Measurements from ENCODE around the gene RSPH10B2. TPM values are rescaled to one million over a fixed set of nuclear protein-coding genes. Genes with fewer than 3 reads are reported as not detected.
"Not testable (repeated sequence)": the region's sequence is repeated elsewhere in the genome, so short reads cannot be mapped to it uniquely, and the experiment has no call there.

The RSPH10B2 gene
- total and polyA plus RNA-seq, 7 donors, result 0.13 to 0.79 (median 0.36) TPM; not detected in 1

DNA sequence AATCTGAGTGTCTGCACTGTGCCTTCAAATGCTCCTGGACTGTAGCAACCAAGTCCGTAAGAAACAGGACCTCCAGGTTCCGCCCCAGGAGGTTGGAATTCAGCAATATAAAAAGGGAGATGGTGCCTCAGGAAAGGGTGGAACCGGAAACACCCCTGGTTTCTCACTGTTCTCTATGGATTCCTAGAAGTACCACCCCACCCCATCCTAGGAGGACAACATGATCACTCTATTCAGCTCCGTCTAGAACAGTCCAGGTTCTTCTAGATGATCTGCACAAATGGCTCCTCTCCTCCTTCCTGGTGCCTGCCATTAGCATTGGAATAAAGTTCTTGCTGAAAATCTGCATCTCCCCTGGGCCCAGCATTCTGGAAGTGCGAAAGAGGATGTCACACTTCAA, 39.5 kb upstream of the RSPH10B2 start:
- WGBS, 3 donors, result 69 to 75% (median 73%) methylated on average over 5 of the region's 5 CpGs
- no peaks in the 10 kb centered on the region for H3K4me1 ChIP-seq
- intact Hi-C loops (cut with DNase I), result no loop called here
- H3K36me3 ChIP-seq (ENCODE audit: insufficient read depth in 1 of 2, low read depth in 1 of 2), result no peaks in the 10 kb centered on the region
- TF ChIP-seq, protein P1, sequence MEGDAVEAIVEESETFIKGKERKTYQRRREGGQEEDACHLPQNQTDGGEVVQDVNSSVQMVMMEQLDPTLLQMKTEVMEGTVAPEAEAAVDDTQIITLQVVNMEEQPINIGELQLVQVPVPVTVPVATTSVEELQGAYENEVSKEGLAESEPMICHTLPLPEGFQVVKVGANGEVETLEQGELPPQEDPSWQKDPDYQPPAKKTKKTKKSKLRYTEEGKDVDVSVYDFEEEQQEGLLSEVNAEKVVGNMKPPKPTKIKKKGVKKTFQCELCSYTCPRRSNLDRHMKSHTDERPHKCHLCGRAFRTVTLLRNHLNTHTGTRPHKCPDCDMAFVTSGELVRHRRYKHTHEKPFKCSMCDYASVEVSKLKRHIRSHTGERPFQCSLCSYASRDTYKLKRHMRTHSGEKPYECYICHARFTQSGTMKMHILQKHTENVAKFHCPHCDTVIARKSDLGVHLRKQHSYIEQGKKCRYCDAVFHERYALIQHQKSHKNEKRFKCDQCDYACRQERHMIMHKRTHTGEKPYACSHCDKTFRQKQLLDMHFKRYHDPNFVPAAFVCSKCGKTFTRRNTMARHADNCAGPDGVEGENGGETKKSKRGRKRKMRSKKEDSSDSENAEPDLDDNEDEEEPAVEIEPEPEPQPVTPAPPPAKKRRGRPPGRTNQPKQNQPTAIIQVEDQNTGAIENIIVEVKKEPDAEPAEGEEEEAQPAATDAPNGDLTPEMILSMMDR (IDR thresholded peaks at IDR 0.05), result no peak
- ATAC-seq (no peak), DNase-seq (no peak)
- no peaks in the 10 kb centered on the region for H3K9me3 ChIP-seq
- H3K27me3 ChIP-seq (ENCODE audit: insufficient read depth in 3 of 3, low read length in 2 of 3), result peaks cover 0 to 11% (median 0%) of the 10 kb centered on the region in 3 donors
- H3K4me3 ChIP-seq, result no peak overlapping the region
- no peak overlapping the region for H3K27ac ChIP-seq

DNA sequence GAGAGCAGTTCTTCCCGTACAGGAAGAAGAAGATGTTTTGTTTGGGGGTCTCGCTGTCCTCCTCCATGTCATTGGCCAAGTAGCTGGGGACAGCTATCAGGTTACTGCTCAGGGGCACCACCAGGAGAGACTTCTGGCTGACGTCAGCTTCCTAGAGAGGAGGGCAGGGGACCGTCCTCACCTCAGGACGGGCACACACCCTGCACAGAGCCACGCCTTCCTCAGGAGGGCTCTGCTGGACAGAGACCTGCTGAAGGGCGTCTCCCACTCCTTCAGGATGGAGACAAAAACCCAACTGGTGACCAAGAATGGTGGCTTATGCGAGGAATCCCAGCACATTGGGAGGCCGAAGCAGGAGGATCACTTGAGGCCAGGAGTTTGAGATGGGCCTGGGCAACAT, 38.0 kb upstream of the RSPH10B2 start:
- H3K9me3 ChIP-seq; H3K4me1 ChIP-seq; intact Hi-C loops (cut with DNase I); DNase-seq; H3K27ac ChIP-seq; H3K36me3 ChIP-seq (ENCODE audit: insufficient read depth in 1 of 2, low read depth in 1 of 2); ATAC-seq; H3K4me3 ChIP-seq: not testable (repeated sequence)
- H3K27me3 ChIP-seq (ENCODE audit: insufficient read depth in 3 of 3, low read length in 2 of 3), result peaks cover 0 to 11% (median 0%) of the 10 kb centered on the region in 3 donors
- 59 to 75% (median 61%) methylated on average over 9 of the region's 9 CpGs for WGBS, 3 donors

DNA sequence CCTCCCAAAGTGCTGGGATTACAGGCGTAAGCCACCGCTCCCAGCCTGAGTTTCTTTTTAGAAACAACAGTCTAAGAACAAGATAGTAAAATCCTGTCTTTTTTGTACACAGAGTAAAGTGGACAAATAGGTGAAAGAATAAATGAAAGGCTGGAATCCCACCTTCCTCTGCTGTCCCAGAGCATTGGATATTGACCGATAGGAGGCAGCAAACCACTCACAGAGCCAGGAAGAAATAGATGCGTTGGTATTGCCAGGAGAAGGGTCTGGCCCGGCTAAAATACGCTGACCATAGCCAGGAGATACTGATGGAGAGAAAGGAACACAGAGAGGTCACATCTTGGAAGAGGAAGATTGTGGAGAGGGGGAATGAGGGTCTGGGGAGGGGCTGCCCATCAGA, 35.8 kb upstream of the RSPH10B2 start:
- peaks cover 0 to 11% (median 0%) of the 10 kb centered on the region in 3 donors for H3K27me3 ChIP-seq (ENCODE audit: insufficient read depth in 3 of 3, low read length in 2 of 3)
- DNase-seq, result no peak
- no peaks in the 10 kb centered on the region for H3K4me1 ChIP-seq
- no peaks in the 10 kb centered on the region for H3K36me3 ChIP-seq (ENCODE audit: insufficient read depth in 1 of 2, low read depth in 1 of 2)
- TF ChIP-seq, protein P1 (IDR thresholded peaks at IDR 0.05), result no peak
- 55 to 57% (median 57%) methylated on average over 6 of the region's 6 CpGs for WGBS, 3 donors
- intact Hi-C loops (cut with DNase I), result no loop called here
- H3K27ac ChIP-seq, result no peak overlapping the region
- no peak for ATAC-seq
- no peak overlapping the region for H3K4me3 ChIP-seq
- H3K9me3 ChIP-seq, result no peaks in the 10 kb centered on the region

DNA sequence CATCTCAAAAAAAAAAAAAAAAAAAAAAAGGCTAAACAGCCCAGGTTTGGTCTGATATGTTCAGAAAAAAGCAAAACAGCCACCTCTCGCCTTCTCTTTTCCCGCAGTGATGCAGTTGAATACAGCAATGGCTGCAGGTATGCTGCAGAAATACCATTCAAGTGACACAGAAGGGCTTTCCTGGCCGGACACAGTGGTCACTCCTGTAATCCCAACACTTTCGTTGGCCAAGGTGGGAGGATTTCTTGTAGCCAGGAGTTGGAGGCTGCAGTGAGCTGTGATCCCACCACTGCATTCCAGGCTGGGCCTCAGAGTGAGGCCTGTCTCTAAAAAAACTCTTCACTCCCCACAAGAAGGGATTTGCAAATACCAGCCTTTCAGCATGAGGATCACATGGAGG, 29.6 kb upstream of the RSPH10B2 start:
- DNase-seq; H3K9me3 ChIP-seq; H3K4me3 ChIP-seq; ATAC-seq; H3K27ac ChIP-seq; H3K27me3 ChIP-seq (ENCODE audit: insufficient read depth in 3 of 3, low read length in 2 of 3); H3K36me3 ChIP-seq (ENCODE audit: insufficient read depth in 1 of 2, low read depth in 1 of 2); H3K4me1 ChIP-seq: not testable (repeated sequence)
- 78 to 88% (median 81%) methylated on average over 4 of the region's 4 CpGs for WGBS, 3 donors
- intact Hi-C loops (cut with DNase I), result loop anchor here in 1 of 2 donors (10.0 kb wide), 1 partner anchor 80 kb away; no protein-coding TSS in a partner anchor

- H3K27me3 ChIP-seq (ENCODE audit: insufficient read depth in 3 of 3, low read length in 2 of 3), result peaks cover 0 to 4% (median 0%) of the 10 kb centered on the region in 3 donors
- ATAC-seq, result no peak
- H3K27ac ChIP-seq, result no peak overlapping the region
- intact Hi-C loops (cut with DNase I), result loop anchor here in 1 of 2 donors (10.0 kb wide), 1 partner anchor 80 kb away; no protein-coding TSS in a partner anchor
- no peaks in the 10 kb centered on the region for H3K9me3 ChIP-seq
- H3K4me3 ChIP-seq, result no peak overlapping the region
- DNase-seq, result no peak
- no peaks in the 10 kb centered on the region for H3K36me3 ChIP-seq (ENCODE audit: insufficient read depth in 1 of 2, low read depth in 1 of 2)
- 82 to 84% (median 84%) methylated on average over 10 of the region's 10 CpGs for WGBS, 3 donors
- TF ChIP-seq, protein P1 (IDR thresholded peaks at IDR 0.05), result no peak
- H3K4me1 ChIP-seq, result peaks cover 2% of the 10 kb centered on the region
Observed at GRCh38 chr7:6725003-6725402, 28.9 kb upstream of the RSPH10B2 start.

DNA sequence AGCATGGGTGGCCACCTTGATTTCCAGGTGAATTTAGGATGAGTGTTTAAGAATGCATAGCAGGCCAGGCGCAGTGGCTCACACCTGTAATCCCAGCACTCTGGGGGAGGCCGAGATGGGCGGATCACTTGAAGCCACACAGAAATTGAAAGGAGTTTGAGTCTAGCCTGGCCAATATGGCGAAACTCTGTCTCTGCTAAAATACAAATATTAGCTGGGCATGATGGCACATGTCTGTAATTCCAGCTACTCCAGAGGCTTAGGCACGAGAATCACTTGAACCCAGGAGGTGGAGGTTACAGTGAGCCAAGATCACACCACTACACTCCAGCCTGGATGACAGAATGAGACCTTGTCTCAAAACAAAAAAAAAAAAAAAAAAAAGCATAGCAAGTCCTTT, 27.6 kb upstream of the RSPH10B2 start:
- H3K36me3 ChIP-seq (ENCODE audit: insufficient read depth in 1 of 2, low read depth in 1 of 2); H3K9me3 ChIP-seq; H3K4me3 ChIP-seq; H3K27ac ChIP-seq; ATAC-seq; H3K4me1 ChIP-seq; DNase-seq; H3K27me3 ChIP-seq (ENCODE audit: insufficient read depth in 3 of 3, low read length in 2 of 3): not testable (repeated sequence)
- 89 to 92% (median 90%) methylated on average over 5 of the region's 5 CpGs for WGBS, 3 donors
- intact Hi-C loops (cut with DNase I), result loop anchor here in 1 of 2 donors (10.0 kb wide), 1 partner anchor 82 kb away; no protein-coding TSS in a partner anchor

Measured in psoas muscle (tissue), 8 donors.